ENCODE measurements around the gene PEMT.

DNA sequence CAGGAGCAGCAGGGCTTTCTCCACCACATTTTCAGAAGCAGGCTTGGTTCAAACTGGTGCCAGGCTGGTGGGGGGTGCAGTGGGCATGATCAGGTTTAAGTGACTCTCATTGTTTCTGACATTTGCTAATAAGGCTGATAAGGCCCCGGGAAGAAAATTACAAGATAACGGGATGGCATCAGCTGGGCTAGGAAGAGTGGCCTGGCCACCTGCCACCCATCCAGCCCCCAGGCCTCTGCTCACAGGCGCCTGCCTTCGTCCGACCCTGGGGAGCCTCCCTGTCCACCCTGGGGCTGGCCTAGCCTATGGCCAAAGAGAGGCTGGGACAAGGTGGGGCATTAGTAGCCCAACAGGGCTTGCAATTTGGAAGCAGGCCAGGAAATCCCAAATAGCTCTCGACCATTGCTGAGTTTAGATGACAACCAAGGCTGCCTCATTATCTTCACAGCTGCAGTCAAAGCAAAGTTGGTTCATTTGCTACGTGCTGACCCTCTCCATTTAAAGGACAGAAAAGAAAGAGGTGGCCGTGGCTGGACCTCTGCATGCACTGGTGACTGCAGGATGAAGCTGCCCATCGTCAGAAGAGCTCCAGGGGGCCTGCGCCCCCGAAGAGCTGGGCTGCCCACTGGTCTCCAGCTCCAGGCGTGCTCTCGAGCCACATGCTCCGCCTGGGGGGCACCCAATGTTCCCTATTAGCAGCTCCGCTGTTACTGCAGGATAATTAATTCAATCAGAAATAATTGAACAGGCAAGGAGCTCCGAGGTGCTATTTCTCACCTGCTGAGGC is 44.9 kb downstream of the PEMT start:
- TF ChIP-seq, protein P1, sequence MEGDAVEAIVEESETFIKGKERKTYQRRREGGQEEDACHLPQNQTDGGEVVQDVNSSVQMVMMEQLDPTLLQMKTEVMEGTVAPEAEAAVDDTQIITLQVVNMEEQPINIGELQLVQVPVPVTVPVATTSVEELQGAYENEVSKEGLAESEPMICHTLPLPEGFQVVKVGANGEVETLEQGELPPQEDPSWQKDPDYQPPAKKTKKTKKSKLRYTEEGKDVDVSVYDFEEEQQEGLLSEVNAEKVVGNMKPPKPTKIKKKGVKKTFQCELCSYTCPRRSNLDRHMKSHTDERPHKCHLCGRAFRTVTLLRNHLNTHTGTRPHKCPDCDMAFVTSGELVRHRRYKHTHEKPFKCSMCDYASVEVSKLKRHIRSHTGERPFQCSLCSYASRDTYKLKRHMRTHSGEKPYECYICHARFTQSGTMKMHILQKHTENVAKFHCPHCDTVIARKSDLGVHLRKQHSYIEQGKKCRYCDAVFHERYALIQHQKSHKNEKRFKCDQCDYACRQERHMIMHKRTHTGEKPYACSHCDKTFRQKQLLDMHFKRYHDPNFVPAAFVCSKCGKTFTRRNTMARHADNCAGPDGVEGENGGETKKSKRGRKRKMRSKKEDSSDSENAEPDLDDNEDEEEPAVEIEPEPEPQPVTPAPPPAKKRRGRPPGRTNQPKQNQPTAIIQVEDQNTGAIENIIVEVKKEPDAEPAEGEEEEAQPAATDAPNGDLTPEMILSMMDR (IDR thresholded peaks at IDR 0.05) = no peak
- TF ChIP-seq POLR2A (IDR thresholded peaks at IDR 0.05) = no peak
- TF ChIP-seq POLR2AphosphoS5 (IDR thresholded peaks at IDR 0.05) = no peak

All from transverse colon (tissue), 4 donors.